GM10248 (cell line): ENCODE results near the gene HACL1.

Experiments used
- CTCF ChIA-PET: fragments of 300-600 bp; sonication (Branson Sonifier 250); formaldehyde crosslinking; extraction: SDS; loops from one replicate; lab custom pipeline; 2021; ENCODE audit warnings: antibody characterized with exemption; lab: Yijun Ruan, JAX
- POLR2A ChIA-PET: fragments of 350-650 bp; sonication (Branson Sonifier 250); formaldehyde crosslinking; extraction: SDS; loops from one replicate; lab custom pipeline; 2020; ENCODE audit warnings: antibody characterized with exemption; lab: Yijun Ruan, JAX
- DNase-seq: peaks from one replicate; pipeline ENCODE4 v3.0.0; 2012; ENCODE audit errors: extremely low spot score
- CTCF ChIP-seq: IDR thresholded peaks from 2 replicates; pipeline ENCODE4 v1.5.1; 2012; ENCODE audit warnings: mild to moderate bottlenecking, low read depth; ENCODE audit errors: extremely low read depth, missing control alignments, control extremely low read depth

Gene HACL1

GRCh38 chr3:15645740-15646501 is 44.6 kb upstream of the HACL1 start:
- ChIA-PET POLR2A (no interaction called here), CTCF (interaction anchor here (1.1 to 1.8 kb wide), 2 partner anchors 11 to 16 kb away, joined by 5 to 9 read pairs; no protein-coding TSS in a partner anchor)
- TF ChIP-seq CTCF, result no peak
- no peak for DNase-seq

- no peak for DNase-seq
- ChIA-PET POLR2A (no interaction called here), CTCF (interaction anchor here (1.1 to 1.8 kb wide), 2 partner anchors 10 to 15 kb away, joined by 5 to 9 read pairs; no protein-coding TSS in a partner anchor)
- TF ChIP-seq CTCF, result no peak
Measured at GRCh38 chr3:15645246-15645645, 43.9 kb upstream of the HACL1 start.

GRCh38 chr3:15638891-15639262 is 37.5 kb upstream of the HACL1 start:
- no peak for DNase-seq
- POLR2A ChIA-PET, result no interaction called here
- TF ChIP-seq CTCF, result no peak
- CTCF ChIA-PET, result interaction anchor here (1.1 to 1.9 kb wide), 2 partner anchors 8 to 11 kb away, joined by 3 to 6 read pairs; no protein-coding TSS in a partner anchor

- POLR2A ChIA-PET, result no interaction called here
- no peak for TF ChIP-seq CTCF
Measured at GRCh38 chr3:15638193-15638890, 37.0 kb upstream of the HACL1 start.

GRCh38 chr3:15637131-15637951 is 36.0 kb upstream of the HACL1 start:
- CTCF ChIA-PET, result interaction anchor here (1.6 to 3.2 kb wide), 4 partner anchors 10 to 174 kb away, joined by 4 to 14 read pairs (median 6); no protein-coding TSS in a partner anchor
- POLR2A ChIA-PET, result no interaction called here

More at GRCh38 chr3:15638193-15638890, 37.0 kb upstream of the HACL1 start:
- CTCF ChIA-PET, result interaction anchor here (1.6 to 2.0 kb wide), 4 partner anchors 7 to 173 kb away, joined by 4 to 6 read pairs (median 6); no protein-coding TSS in a partner anchor
- no peak for DNase-seq

More at GRCh38 chr3:15637131-15637951, 36.0 kb upstream of the HACL1 start:
- DNase-seq, result no peak
- no peak for TF ChIP-seq CTCF
